H1 (cell line): ENCODE results near the gene ADCY2. TPM values are rescaled to one million over a fixed set of nuclear protein-coding genes. Genes with fewer than 3 reads are reported as not detected.

ENCODE experiments used
- CTCF ChIA-PET: fragments of 300-600 bp; sonication (Branson Sonifier 250); formaldehyde crosslinking; loops from one replicate; lab custom pipeline; 2021; ENCODE audit not compliant: partially characterized antibody; lab: Charles Lee
- POLR2A ChIA-PET: fragments of 300-600 bp; sonication (Branson Sonifier 250); formaldehyde crosslinking; loops from one replicate; lab custom pipeline; 2021; ENCODE audit warnings: inconsistent platforms; ENCODE audit not compliant: partially characterized antibody; lab: Charles Lee
- DNase-seq, 2 experiments: peaks; one replicate each; pipeline versions ENCODE4 v3.0.0 to v3.0.0-alpha.2; 2010 to 2022; ENCODE audit warnings: low spot score in 2 of 2, low read depth in 1 of 2, mixed read lengths in 1 of 2
- FAIRE-seq: peaks from 2 replicates; lab custom pipeline; 2011; peaks lifted over from hg19 to GRCh38; lab: Jason Lieb, UNC
- H2AFZ ChIP-seq: 2 replicates; pipeline ENCODE4 v1.8.1; 2012; ENCODE audit warnings: low read length, inconsistent platforms
- H2AK5ac ChIP-seq: 2 replicates; pipeline ENCODE4 v1.6.1; 2013; ENCODE audit warnings: low read depth, low read length
- H2BK120ac ChIP-seq: replicated peaks from 2 replicates; pipeline ENCODE3; 2013; ENCODE audit warnings: low read depth, low read length, inconsistent platforms
- H2BK12ac ChIP-seq: 2 replicates; pipeline ENCODE4 v1.6.1; 2013; ENCODE audit warnings: low read depth, low read length
- H2BK15ac ChIP-seq: 2 replicates; pipeline ENCODE4 v1.6.1; 2013; ENCODE audit warnings: low read length
- H2BK20ac ChIP-seq: 2 replicates; pipeline ENCODE4 v1.6.1; 2013; ENCODE audit warnings: low read length
- H2BK5ac ChIP-seq: 2 replicates; pipeline ENCODE4 v1.6.1; 2013; ENCODE audit warnings: low read depth, low read length
- H3K14ac ChIP-seq: 2 replicates; pipeline ENCODE4 v1.6.1; 2013; ENCODE audit warnings: inconsistent platforms; ENCODE audit not compliant: insufficient read length
- H3K18ac ChIP-seq: 2 replicates; pipeline ENCODE4 v1.6.1; 2013; ENCODE audit warnings: low read length; ENCODE audit errors: extremely low read depth
- H3K23ac ChIP-seq: 2 replicates; pipeline ENCODE4 v1.6.1; 2013; ENCODE audit warnings: inconsistent platforms; ENCODE audit not compliant: insufficient read length
- H3K23me2 ChIP-seq: 2 replicates; pipeline ENCODE4 v1.6.1; 2013; ENCODE audit warnings: low read depth, low read length
- H3K27ac ChIP-seq: 2 replicates; pipeline ENCODE4 v1.6.1; 2011; ENCODE audit warnings: low read depth, low read length, inconsistent platforms
- H3K27me3 ChIP-seq, 4 experiments: replicated peaks in 1 of 4; 1 replicate in 1 of 4; 2 replicates in 3 of 4; pipeline versions ENCODE4 v1.6.1 to v1.8.1; 2011 to 2013; ENCODE audit warnings: low read length in 3 of 4, mild to moderate bottlenecking in 3 of 4, inconsistent platforms in 2 of 4, mixed read lengths in 2 of 4, moderate library complexity in 1 of 4; ENCODE audit not compliant: control insufficient read depth in 3 of 4, insufficient read depth in 3 of 4; ENCODE audit errors: extremely low read depth in 1 of 4
- H3K36me3 ChIP-seq, 4 experiments: 2 replicates each; pipeline versions ENCODE4 v1.6.1 to v1.8.1; 2011 to 2013; ENCODE audit warnings: mild to moderate bottlenecking in 4 of 4, low read length in 3 of 4, moderate library complexity in 2 of 4, control low read depth in 1 of 4, inconsistent platforms in 1 of 4; ENCODE audit not compliant: insufficient read depth in 4 of 4, control insufficient read depth in 2 of 4
- H3K4ac ChIP-seq: replicated peaks from 2 replicates; pipeline ENCODE3; 2013; ENCODE audit warnings: low read length, low read depth, mixed read lengths, inconsistent platforms; ENCODE audit not compliant: insufficient read length
- H3K4me1 ChIP-seq, 4 experiments: replicated peaks in 1 of 4; 1 replicate in 1 of 4; 2 replicates in 3 of 4; pipeline versions ENCODE4 v1.6.1 to v1.8.1; 2011 to 2013; ENCODE audit warnings: low read length in 3 of 4, inconsistent platforms in 2 of 4, mixed read lengths in 1 of 4; ENCODE audit not compliant: insufficient read depth in 4 of 4, control insufficient read depth in 3 of 4
- H3K4me2 ChIP-seq, 2 experiments: 2 replicates each; pipeline versions ENCODE4 v1.6.1 to v1.8.1; 2011 to 2013; ENCODE audit warnings: low read depth in 2 of 2, low read length in 2 of 2, control low read depth in 1 of 2, inconsistent platforms in 1 of 2, mild to moderate bottlenecking in 1 of 2; ENCODE audit not compliant: insufficient read depth in 1 of 2
- H3K4me3 ChIP-seq, 4 experiments: fragments of 200-600, 300-600 bp in 1 of 4; sonication (generic), shearing (Covaris generic), sonication (Bioruptor Twin) in 1 of 4; 2 replicates each; pipeline versions ENCODE4 v1.5.1 to v1.8.1; 2011 to 2016; ENCODE audit warnings: low read length in 4 of 4, low read depth in 3 of 4, control low read depth in 2 of 4, inconsistent platforms in 2 of 4, mild to moderate bottlenecking in 2 of 4, mixed read lengths in 1 of 4, moderate library complexity in 1 of 4; ENCODE audit not compliant: insufficient read depth in 2 of 4; ENCODE audit errors: extremely low read depth in 1 of 4
- H3K56ac ChIP-seq: replicated peaks from 2 replicates; pipeline ENCODE3; 2013; ENCODE audit warnings: low read depth, mild to moderate bottlenecking, mixed read lengths, low read length, inconsistent platforms; ENCODE audit not compliant: insufficient read length
- H3K79me1 ChIP-seq: 2 replicates; pipeline ENCODE4 v1.6.1; 2013; ENCODE audit warnings: low read depth, low read length, control low read depth
- H3K79me2 ChIP-seq, 2 experiments: 2 replicates each; pipeline versions ENCODE4 v1.6.1 to v1.8.1; 2012 to 2013; ENCODE audit warnings: low read length in 2 of 2, mild to moderate bottlenecking in 2 of 2, inconsistent platforms in 1 of 2; ENCODE audit not compliant: insufficient read depth in 2 of 2, control insufficient read depth in 1 of 2
- H3K9ac ChIP-seq, 4 experiments: replicated peaks in 1 of 4; 1 replicate in 1 of 4; 2 replicates in 3 of 4; pipeline versions ENCODE4 v1.6.1 to v1.8.1; 2011 to 2013; ENCODE audit warnings: low read depth in 3 of 4, low read length in 3 of 4, control low read depth in 2 of 4, mild to moderate bottlenecking in 2 of 4, moderate library complexity in 2 of 4, inconsistent platforms in 1 of 4; ENCODE audit errors: extremely low read depth in 1 of 4
- H3K9me3 ChIP-seq, 2 experiments: 2 replicates each; pipeline versions ENCODE4 v1.6.1 to v1.8.1; 2012 to 2013; ENCODE audit warnings: mild to moderate bottlenecking in 2 of 2, moderate library complexity in 2 of 2, control low read depth in 1 of 2, inconsistent platforms in 1 of 2, low read depth in 1 of 2, low read length in 1 of 2, mixed read lengths in 1 of 2; ENCODE audit not compliant: insufficient read depth in 2 of 2
- H4K20me1 ChIP-seq, 2 experiments: replicated peaks in 1 of 2; 2 replicates each; pipeline versions ENCODE3 to v1.8.1; 2011 to 2013; ENCODE audit warnings: inconsistent platforms in 2 of 2, low read length in 2 of 2, mild to moderate bottlenecking in 1 of 2; ENCODE audit not compliant: insufficient read depth in 2 of 2, control insufficient read depth in 1 of 2
- H4K5ac ChIP-seq: 2 replicates; pipeline ENCODE4 v1.6.1; 2013; ENCODE audit warnings: low read length, low read depth, mixed read lengths, inconsistent platforms; ENCODE audit not compliant: insufficient read length
- H4K8ac ChIP-seq: 2 replicates; pipeline ENCODE4 v1.8.0; 2013; ENCODE audit warnings: mild to moderate bottlenecking, moderate library complexity, low read length, inconsistent platforms; ENCODE audit not compliant: insufficient read depth; ENCODE audit errors: extremely low read depth
- H4K91ac ChIP-seq: replicated peaks from 2 replicates; pipeline ENCODE3; 2013; ENCODE audit warnings: low read length, mixed read lengths, inconsistent platforms; ENCODE audit not compliant: insufficient read length
- BCL11A ChIP-seq, 2 experiments: IDR thresholded peaks; one replicate each; pipeline ENCODE4 v1.6.1; 2011; ENCODE audit warnings: low read depth in 2 of 2, low read length in 2 of 2, mild to moderate bottlenecking in 2 of 2
- GTF2F1 ChIP-seq: IDR thresholded peaks from 2 replicates; pipeline ENCODE4 v1.6.1; 2012; ENCODE audit warnings: low read depth, low read length, improper control_type of control experiment, borderline replicate concordance
- MAFK ChIP-seq: IDR thresholded peaks from 2 replicates; pipeline ENCODE4 v1.6.1; 2012; ENCODE audit warnings: low read depth, mild to moderate bottlenecking, improper control_type of control experiment, low read length
- MAX ChIP-seq: IDR thresholded peaks from 2 replicates; pipeline ENCODE4 v1.6.1; 2012; ENCODE audit warnings: inconsistent platforms
- NANOG ChIP-seq: IDR thresholded peaks from 2 replicates; pipeline ENCODE4 v1.6.1; 2011; ENCODE audit warnings: low read length, low read depth, mild to moderate bottlenecking, inconsistent platforms; ENCODE audit not compliant: insufficient read depth, poor library complexity, severe bottlenecking
- PHF8 ChIP-seq: fragments of 200-600 bp; sonication (generic); conservative IDR thresholded peaks from 2 replicates; pipeline ENCODE4 v1.7.1; 2012; ENCODE audit warnings: low read depth, mild to moderate bottlenecking, inconsistent platforms, low read length, moderate library complexity
- RXRA ChIP-seq: IDR thresholded peaks from 2 replicates; pipeline ENCODE4 v1.6.1; 2011; ENCODE audit warnings: low read depth, mild to moderate bottlenecking, low read length, moderate library complexity; ENCODE audit not compliant: insufficient read depth
- SIRT6 ChIP-seq: IDR thresholded peaks from one replicate; pipeline ENCODE4 v1.7.1; 2012; ENCODE audit warnings: low read length, inconsistent platforms
- SP4 ChIP-seq: IDR thresholded peaks from 2 replicates; pipeline ENCODE4 v1.6.1; 2012; ENCODE audit warnings: low read length, inconsistent platforms
- SUZ12 ChIP-seq: fragments of 200-600 bp; sonication (generic); IDR thresholded peaks from 2 replicates; pipeline ENCODE4 v1.6.1; 2012; ENCODE audit warnings: mild to moderate bottlenecking, inconsistent platforms, low read length, moderate library complexity, mixed read lengths
- USF2 ChIP-seq: IDR thresholded peaks from 2 replicates; pipeline ENCODE4 v1.6.1; 2011; ENCODE audit warnings: low read length, improper control_type of control experiment
- YY1 ChIP-seq: IDR thresholded peaks from 2 replicates; pipeline ENCODE4 v1.6.1; 2011; ENCODE audit warnings: low read depth, mild to moderate bottlenecking, low read length
- WGBS, 2 experiments: shearing (Covaris generic) in 1 of 2; methylation state at CpG; one replicate each; pipeline versions ENCODE4 v1.1.6 to v1.1.7; 2013 to 2015; ENCODE audit warnings: low lambda C conversion rate in 2 of 2, mixed read lengths in 2 of 2, inconsistent platforms in 1 of 2, low coverage in 1 of 2, missing lambda C conversion rate in 1 of 2; ENCODE audit not compliant: insufficient replicate concordance in 2 of 2, insufficient coverage in 1 of 2, insufficient read length in 1 of 2; ENCODE audit errors: extremely low coverage in 1 of 2, missing lambda C conversion rate in 1 of 2; 5-methylcytosine and 5-hydroxymethylcytosine counted together
- polyA plus RNA-seq, 7 experiments: library from polyadenylated mRNA; depleted of rRNA in 3 of 7; stranded (reverse) in 5 of 7; unstranded in 2 of 7; fragments of >200 nt in 5 of 7; fragments of 200-250 nt in 2 of 7; gene quantifications; 1 replicate in 5 of 7; 2 replicates in 1 of 7; 4 replicates in 1 of 7; pipeline versions ENCODE4 v1.2.1 to v1.2.3, GENCODE V29; 2011 to 2013; ENCODE audit warnings: missing spikeins in 2 of 7, mixed read lengths in 2 of 7
- total RNA-seq: library from RNA; stranded (reverse); fragmentation: NEBNext Ultra II Directional; extraction: Animal tissue kit (Norgen Biotek cat#: 25700); gene quantifications from 2 replicates; pipeline ENCODE4 v1.2.1, GENCODE V29; 2021

The ADCY2 gene
- total and polyA plus RNA-seq, 2 of the 8 experiments (the other 6 are each of a cell fraction or from before 2014, with no cell fraction given) = 35.8 to 122 TPM

- no peak overlapping the region for H2BK20ac ChIP-seq
- 100% methylated on average over 1 of the region's 1 CpG; no CpG with 5 or more reads in 1 of the 2 experiments for WGBS, 2 experiments
- H2BK12ac ChIP-seq = no peak overlapping the region
- CTCF ChIA-PET = interaction anchor here (1.0 to 9.2 kb wide), 12 partner anchors 9 to 987 kb away, joined by 3 to 61 read pairs (median 6); no protein-coding TSS in a partner anchor
- POLR2A ChIA-PET = no interaction called here
- TF ChIP-seq SIRT6 (no peak), USF2 (no peak), SUZ12 (no peak), MAFK (no peak), NANOG (no peak), SP4 (no peak), RXRA (no peak), PHF8 (no peak), MAX (no peak), GTF2F1 (no peak), YY1 (no peak), BCL11A (IDR thresholded peaks at IDR 0.05; ENCODE audit: low read depth in 2 of 2, low read length in 2 of 2) (no peak)
- FAIRE-seq (no peak), DNase-seq (no peak)
- no peak overlapping the region for H3K18ac ChIP-seq
- no peak overlapping the region for H3K4me2 ChIP-seq
- no peaks in the 10 kb centered on the region for H3K27me3 ChIP-seq
- no peak overlapping the region for H3K9ac ChIP-seq
- no peaks in the 10 kb centered on the region for H3K9me3 ChIP-seq
- H2BK15ac ChIP-seq = no peak overlapping the region
- no peak overlapping the region for H3K27ac ChIP-seq
- peaks cover 0 to 18% (median 1%) of the 10 kb centered on the region in 4 experiments; a peak in 2 of 8 replicates for H3K36me3 ChIP-seq
- H2AK5ac ChIP-seq = no peak overlapping the region
- H2AFZ ChIP-seq = no peak overlapping the region
- H3K23me2 ChIP-seq = no peaks in the 10 kb centered on the region
- H3K79me2 ChIP-seq = no peaks in the 10 kb centered on the region
- no peak overlapping the region for H4K8ac ChIP-seq
- no peaks in the 10 kb centered on the region for H3K4me1 ChIP-seq
- H3K4me3 ChIP-seq = no peak overlapping the region
- no peak overlapping the region for H2BK5ac ChIP-seq
- no peak overlapping the region for H2BK120ac ChIP-seq
- H3K14ac ChIP-seq = no peak overlapping the region
- H3K23ac ChIP-seq = no peak overlapping the region
- H3K56ac ChIP-seq = no peak overlapping the region
- H4K91ac ChIP-seq = no peak overlapping the region
- H3K79me1 ChIP-seq = no peaks in the 10 kb centered on the region
- H4K20me1 ChIP-seq = no peaks in the 10 kb centered on the region
- H4K5ac ChIP-seq = no peak overlapping the region
- H3K4ac ChIP-seq = no peak overlapping the region
Observed at GRCh38 chr5:7753596-7753995, 357.7 kb downstream of the ADCY2 start.
